IMR-90 (cell line): ENCODE measurements around the gene MS4A5. TPM values are rescaled to one million over a fixed set of nuclear protein-coding genes. Genes with fewer than 3 reads are reported as not detected.

ENCODE experiments used
- ATAC-seq: fragments of 200-7000 bp; cut with Tn5 transposase; 2 replicates; pipeline ENCODE4 v1.9.1; 2020; ENCODE audit warnings: low read depth, mild to moderate bottlenecking, moderate library complexity
- BruUV-seq: library from RNA; stranded (reverse); fragments of 400-500 nt; replicated peaks from 2 replicates; lab custom pipeline; 2021; lab: Mats Ljungman, UMichigan
- CTCF ChIA-PET: fragments of 300-600 bp; formaldehyde crosslinking; extraction: SDS; loops from one replicate; lab custom pipeline; 2021; ENCODE audit warnings: antibody characterized with exemption; lab: Yijun Ruan, JAX
- POLR2A ChIA-PET: fragments of 300-600 bp; sonication (Branson Sonifier 250); formaldehyde crosslinking; loops from one replicate; lab custom pipeline; 2022; ENCODE audit warnings: antibody characterized with exemption; ENCODE audit not compliant: unreplicated experiment; lab: Charles Lee
- DNase-seq: peaks from one replicate; pipeline ENCODE4 v3.0.0; 2013
- H2AFZ ChIP-seq: replicated peaks from 2 replicates; pipeline ENCODE3; 2013; ENCODE audit warnings: low read length, mild to moderate bottlenecking; ENCODE audit not compliant: poor library complexity
- H2AK5ac ChIP-seq: 2 replicates; pipeline ENCODE4 v1.6.1; 2013; ENCODE audit warnings: low read depth, low read length, inconsistent platforms
- H2AK9ac ChIP-seq: replicated peaks from 2 replicates; pipeline ENCODE3; 2013; ENCODE audit warnings: mild to moderate bottlenecking, low read depth, low read length, moderate library complexity; ENCODE audit not compliant: poor library complexity
- H2BK120ac ChIP-seq: 2 replicates; pipeline ENCODE4 v1.6.1; 2013; ENCODE audit warnings: low read depth, low read length, inconsistent platforms
- H2BK15ac ChIP-seq: 3 replicates; pipeline ENCODE4 v1.6.1; 2013; ENCODE audit warnings: low read depth, low read length, inconsistent platforms
- H2BK20ac ChIP-seq: 2 replicates; pipeline ENCODE4 v1.6.1; 2013; ENCODE audit warnings: low read depth, mild to moderate bottlenecking, inconsistent platforms, low read length, moderate library complexity
- H2BK5ac ChIP-seq: 2 replicates; pipeline ENCODE4 v1.6.1; 2013; ENCODE audit warnings: mild to moderate bottlenecking, low read depth, low read length, inconsistent platforms; ENCODE audit not compliant: poor library complexity, severe bottlenecking
- H3K14ac ChIP-seq: replicated peaks from 2 replicates; pipeline ENCODE4 v1.6.1; 2013; ENCODE audit warnings: low read depth, low read length, inconsistent platforms
- H3K18ac ChIP-seq: 2 replicates; pipeline ENCODE4 v1.6.1; 2013; ENCODE audit warnings: low read depth, low read length, control low read depth
- H3K23ac ChIP-seq: 2 replicates; pipeline ENCODE4 v1.6.1; 2013; ENCODE audit warnings: low read depth, low read length, inconsistent platforms
- H3K27ac ChIP-seq: 2 replicates; pipeline ENCODE4 v1.5.1; 2013; ENCODE audit warnings: mild to moderate bottlenecking, control low read depth, low read length; ENCODE audit not compliant: insufficient read depth
- H3K27me3 ChIP-seq: 2 replicates; pipeline ENCODE4 v1.6.1; 2013; ENCODE audit warnings: low read length; ENCODE audit not compliant: control insufficient read depth, insufficient read depth
- H3K36me3 ChIP-seq: 2 replicates; pipeline ENCODE4 v1.6.1; 2013; ENCODE audit warnings: low read length, mixed read lengths; ENCODE audit not compliant: control insufficient read depth, insufficient read depth
- H3K4ac ChIP-seq: 2 replicates; pipeline ENCODE4 v1.6.1; 2013; ENCODE audit warnings: low read depth, low read length, inconsistent platforms
- H3K4me1 ChIP-seq: 2 replicates; pipeline ENCODE4 v1.6.1; 2013; ENCODE audit warnings: low read length, mixed read lengths; ENCODE audit not compliant: control insufficient read depth, insufficient read depth
- H3K4me2 ChIP-seq: 2 replicates; pipeline ENCODE4 v1.6.1; 2013; ENCODE audit warnings: low read depth, mild to moderate bottlenecking, control low read depth, low read length, moderate library complexity
- H3K4me3 ChIP-seq: 2 replicates; pipeline ENCODE4 v1.5.1; 2013; ENCODE audit warnings: low read depth, mild to moderate bottlenecking, control low read depth, low read length, moderate library complexity; ENCODE audit not compliant: insufficient read depth
- H3K56ac ChIP-seq: 2 replicates; pipeline ENCODE4 v1.6.1; 2013; ENCODE audit warnings: low read length, inconsistent platforms; ENCODE audit not compliant: insufficient read depth; ENCODE audit errors: extremely low read depth
- H3K79me1 ChIP-seq, 2 experiments: 2 replicates each; pipeline ENCODE4 v1.6.1; 2013; ENCODE audit warnings: low read length in 2 of 2, inconsistent platforms in 1 of 2, low read depth in 1 of 2
- H3K9ac ChIP-seq: 2 replicates; pipeline ENCODE4 v1.6.1; 2013; ENCODE audit warnings: low read depth, low read length, control low read depth
- H3K9me1 ChIP-seq: 2 replicates; pipeline ENCODE4 v1.6.1; 2013; ENCODE audit warnings: low read length, inconsistent platforms; ENCODE audit not compliant: insufficient read depth
- H3K9me3 ChIP-seq: 2 replicates; pipeline ENCODE4 v1.6.1; 2013; ENCODE audit warnings: low read length; ENCODE audit not compliant: control insufficient read depth, insufficient read depth
- H4K20me1 ChIP-seq: 2 replicates; pipeline ENCODE4 v1.6.1; 2013; ENCODE audit warnings: low read length, inconsistent platforms; ENCODE audit not compliant: insufficient read depth
- H4K5ac ChIP-seq: 2 replicates; pipeline ENCODE4 v1.6.1; 2013; ENCODE audit warnings: mild to moderate bottlenecking, low read depth, low read length, control low read depth
- H4K8ac ChIP-seq, 2 experiments: 2 replicates each; pipeline ENCODE4 v1.6.1; 2013; ENCODE audit warnings: low read depth in 2 of 2, low read length in 2 of 2, control low read depth in 1 of 2, inconsistent platforms in 1 of 2
- H4K91ac ChIP-seq: 2 replicates; pipeline ENCODE4 v1.6.1; 2013; ENCODE audit warnings: low read depth, low read length, inconsistent platforms; ENCODE audit not compliant: insufficient read depth
- BHLHE40 ChIP-seq: fragments of 150-350 bp; IDR thresholded peaks from 2 replicates; pipeline ENCODE4 v1.6.1; 2016; ENCODE audit warnings: mild to moderate bottlenecking, low read depth, low read length
- CEBPB ChIP-seq: IDR thresholded peaks from 2 replicates; pipeline ENCODE4 v1.6.1; 2012; ENCODE audit warnings: low read depth, low read length, improper control_type of control experiment
- ELK1 ChIP-seq: fragments of 150-350 bp; IDR thresholded peaks from 2 replicates; pipeline ENCODE4 v1.6.1; 2016; ENCODE audit warnings: low read depth, mild to moderate bottlenecking, low read length, moderate library complexity, borderline replicate concordance
- FOS ChIP-seq: fragments of 150-350 bp; IDR thresholded peaks from 2 replicates; pipeline ENCODE4 v1.6.1; 2016; ENCODE audit warnings: low read depth, low read length
- MAFK ChIP-seq: IDR thresholded peaks from 2 replicates; pipeline ENCODE4 v1.6.1; 2012; ENCODE audit warnings: low read depth, low read length, improper control_type of control experiment
- MAZ ChIP-seq: IDR thresholded peaks from 2 replicates; pipeline ENCODE4 v1.6.1; 2012; ENCODE audit warnings: low read depth, mild to moderate bottlenecking, low read length, improper control_type of control experiment, moderate library complexity, borderline replicate concordance
- MXI1 ChIP-seq: IDR thresholded peaks from 2 replicates; pipeline ENCODE4 v1.6.1; 2012; ENCODE audit warnings: low read depth, mild to moderate bottlenecking, low read length, moderate library complexity, borderline replicate concordance
- NFE2L2 ChIP-seq: fragments of 150-350 bp; IDR thresholded peaks from 2 replicates; pipeline ENCODE4 v1.6.1; 2016; ENCODE audit warnings: low read depth, mild to moderate bottlenecking, low read length
- POLR2A ChIP-seq: IDR thresholded peaks from 2 replicates; pipeline ENCODE4 v1.6.1; 2012; ENCODE audit warnings: mild to moderate bottlenecking, low read depth, low read length
- RAD21 ChIP-seq: IDR thresholded peaks from 2 replicates; pipeline ENCODE4 v1.6.1; 2012; ENCODE audit warnings: low read length, improper control_type of control experiment
- RCOR1 ChIP-seq: IDR thresholded peaks from 2 replicates; pipeline ENCODE4 v1.6.1; 2012; ENCODE audit warnings: mild to moderate bottlenecking, low read length, improper control_type of control experiment; ENCODE audit not compliant: insufficient replicate concordance
- SMC3 ChIP-seq: fragments of 150-350 bp; IDR thresholded peaks from 2 replicates; pipeline ENCODE4 v1.6.1; 2016; ENCODE audit warnings: low read depth, mild to moderate bottlenecking, antibody characterized with exemption, low read length, moderate library complexity
- WGBS, 2 experiments: methylation state at CpG; one replicate each; pipeline versions ENCODE4 v1.1.5 to v1.1.7; 2013; ENCODE audit warnings: missing lambda C conversion rate in 2 of 2; ENCODE audit not compliant: insufficient read length in 1 of 2; ENCODE audit errors: extremely low coverage in 2 of 2; 5-methylcytosine and 5-hydroxymethylcytosine counted together
- dilution Hi-C: fragments of 300-500 bp; cut with HindIII; formaldehyde crosslinking; loops from one replicate; pipeline ENCODE4 v1.14.3; 2018; ENCODE audit warnings: low sequenced_read_pairs; ENCODE audit not compliant: unreplicated experiment
- in situ Hi-C: fragments of 300-500 bp; cut with MboI; formaldehyde crosslinking; loops from 3 replicates; pipeline ENCODE4 v1.14.3; 2019; ENCODE audit warnings: low sequenced_read_pairs, inconsistent platforms, mixed read lengths
- intact Hi-C: fragments of 100-400 bp; cut with micrococcal nuclease; formaldehyde crosslinking; loops from 2 replicates; pipeline ENCODE4 v1.10.0; 2022
- polyA plus RNA-seq, 3 experiments: library from polyadenylated mRNA; depleted of rRNA; stranded (reverse); fragments of >200 nt; gene quantifications; 2 replicates each; pipeline ENCODE4 v1.2.3, GENCODE V29; 2012; ENCODE audit warnings: low replicate concordance in 1 of 3
- total RNA-seq: library from RNA; depleted of rRNA; stranded (reverse); fragments of >200 nt; gene quantifications from 2 replicates; pipeline ENCODE4 v1.2.3, GENCODE V29; 2012

The MS4A5 gene
- total and polyA plus RNA-seq, 2 of the 4 experiments (the other 2 are of a cell fraction), result not detected

GRCh38 chr11:60389279-60389910, 40.0 kb upstream of the MS4A5 start:
- H2AK5ac ChIP-seq, result no peak overlapping the region
- no peak overlapping the region for H2BK120ac ChIP-seq
- no peak for DNase-seq
- dilution Hi-C loops (no loop called here), in situ Hi-C loops (no loop called here), intact Hi-C loops (no loop called here)
- H3K4me2 ChIP-seq, result no peak overlapping the region
- no peak overlapping the region for H2BK20ac ChIP-seq
- ATAC-seq, result no peak
- H3K27ac ChIP-seq, result no peak overlapping the region
- H3K9me3 ChIP-seq, result peaks cover 8% of the 10 kb centered on the region
- no peak overlapping the region for H3K23ac ChIP-seq
- H3K4me3 ChIP-seq, result no peak overlapping the region
- H4K20me1 ChIP-seq, result no peaks in the 10 kb centered on the region
- no peak overlapping the region for H3K14ac ChIP-seq
- H4K91ac ChIP-seq, result no peak overlapping the region
- no peak overlapping the region for H4K5ac ChIP-seq
- BruUV-seq, result no TSS peak
- no peak overlapping the region for H3K56ac ChIP-seq
- no peak overlapping the region for H3K9ac ChIP-seq
- H3K36me3 ChIP-seq, result no peaks in the 10 kb centered on the region
- no peaks in the 10 kb centered on the region for H3K79me1 ChIP-seq
- no peaks in the 10 kb centered on the region for H3K4me1 ChIP-seq
- TF ChIP-seq BHLHE40, result no peak
- no peak for TF ChIP-seq CEBPB
- no peak for TF ChIP-seq FOS
- TF ChIP-seq RCOR1, result no peak
- no peak for TF ChIP-seq RAD21
- TF ChIP-seq MAFK, result no peak
- no peak for TF ChIP-seq ELK1
- TF ChIP-seq POLR2A, result no peak
- TF ChIP-seq MXI1, result no peak
- no peak for TF ChIP-seq MAZ
- TF ChIP-seq NFE2L2, result no peak
- no peak for TF ChIP-seq SMC3
- no peak overlapping the region for H2BK5ac ChIP-seq
- H2BK15ac ChIP-seq, result no peak overlapping the region
- no peak overlapping the region for H2AK9ac ChIP-seq
- no peak overlapping the region for H4K8ac ChIP-seq
- WGBS, 2 experiments, result 29% methylated on average over 1 of the region's 5 CpGs; no CpG with 5 or more reads in 1 of the 2 experiments
- H2AFZ ChIP-seq, result no peak overlapping the region
- no peaks in the 10 kb centered on the region for H3K27me3 ChIP-seq
- H3K18ac ChIP-seq, result no peak overlapping the region
- ChIA-PET POLR2A (no interaction called here), CTCF (no interaction called here)
- H3K9me1 ChIP-seq, result no peaks in the 10 kb centered on the region
- H3K4ac ChIP-seq, result no peak overlapping the region
